Ishikawa (cell line): Measurements from ENCODE around the gene MAGI1.

Experiments
- CEBPB ChIP-seq: IDR thresholded peaks from 2 replicates; pipeline ENCODE4 v1.6.1; 2012
- CREB1 ChIP-seq: IDR thresholded peaks from 2 replicates; pipeline ENCODE4 v1.6.1; 2012; ENCODE audit warnings: low read depth
- EGR1 ChIP-seq: IDR thresholded peaks from 2 replicates; pipeline ENCODE4 v1.6.1; 2012
- EP300 ChIP-seq: IDR thresholded peaks from 2 replicates; pipeline ENCODE4 v1.6.1; 2012; ENCODE audit warnings: borderline replicate concordance
- FOXM1 ChIP-seq: IDR thresholded peaks from 2 replicates; pipeline ENCODE4 v1.6.1; 2012; ENCODE audit warnings: low read depth, borderline replicate concordance
- MAX ChIP-seq: IDR thresholded peaks from 2 replicates; pipeline ENCODE4 v1.6.1; 2012
- NFIC ChIP-seq: IDR thresholded peaks from 2 replicates; pipeline ENCODE4 v1.6.1; 2012
- RAD21 ChIP-seq: IDR thresholded peaks from 2 replicates; pipeline ENCODE4 v1.6.1; 2012; ENCODE audit warnings: low read depth
- REST ChIP-seq: IDR thresholded peaks from 2 replicates; pipeline ENCODE4 v1.6.1; 2012; ENCODE audit warnings: low read depth, mild to moderate bottlenecking
- TAF1 ChIP-seq: IDR thresholded peaks from 2 replicates; pipeline ENCODE4 v1.6.1; 2012; ENCODE audit warnings: low read depth, mild to moderate bottlenecking
- TCF12 ChIP-seq: IDR thresholded peaks from 2 replicates; pipeline ENCODE4 v1.6.1; 2012; ENCODE audit warnings: low read depth
- TEAD4 ChIP-seq: IDR thresholded peaks from 2 replicates; pipeline ENCODE4 v1.6.1; 2012
- USF1 ChIP-seq: IDR thresholded peaks from 2 replicates; pipeline ENCODE4 v1.6.1; 2012
- YY1 ChIP-seq: IDR thresholded peaks from 2 replicates; pipeline ENCODE4 v1.6.1; 2012; ENCODE audit warnings: low read depth
- ZBTB7A ChIP-seq: IDR thresholded peaks from 2 replicates; pipeline ENCODE4 v1.6.1; 2012; ENCODE audit warnings: low read depth

Gene MAGI1

GRCh38 chr3:65412588-65412987, 626.1 kb downstream of the MAGI1 start:
- TF ChIP-seq TEAD4 (no peak), CEBPB (no peak), NFIC (no peak), YY1 (no peak), EP300 (no peak), USF1 (no peak), MAX (no peak), TAF1 (no peak), CREB1 (no peak), EGR1 (no peak), REST (no peak), TCF12 (no peak), ZBTB7A (no peak), RAD21 (no peak), FOXM1 (no peak)

- TF ChIP-seq TEAD4: no peak
- no peak for TF ChIP-seq TCF12
- TF ChIP-seq NFIC: no peak
- TF ChIP-seq FOXM1: no peak
- no peak for TF ChIP-seq ZBTB7A
- no peak for TF ChIP-seq USF1
- TF ChIP-seq EP300: no peak
- no peak for TF ChIP-seq RAD21
- TF ChIP-seq EGR1: no peak
- TF ChIP-seq CREB1: no peak
- no peak for TF ChIP-seq CEBPB
- no peak for TF ChIP-seq TAF1
- no peak for TF ChIP-seq REST
- TF ChIP-seq YY1: no peak
Measured at GRCh38 chr3:65411367-65411766, 627.4 kb downstream of the MAGI1 start.

GRCh38 chr3:65409176-65409569, 629.5 kb downstream of the MAGI1 start:
- TF ChIP-seq YY1 (no peak), CREB1 (no peak), ZBTB7A (no peak), TEAD4 (no peak), REST (no peak), CEBPB (no peak), MAX (no peak)

- TF ChIP-seq TCF12: no peak
- TF ChIP-seq MAX: no peak
- no peak for TF ChIP-seq CREB1
- no peak for TF ChIP-seq EP300
- TF ChIP-seq TEAD4: no peak
- no peak for TF ChIP-seq EGR1
- no peak for TF ChIP-seq FOXM1
- TF ChIP-seq RAD21: no peak
- no peak for TF ChIP-seq YY1
- TF ChIP-seq CEBPB: no peak
- no peak for TF ChIP-seq REST
- TF ChIP-seq ZBTB7A: no peak
- TF ChIP-seq TAF1: no peak
- no peak for TF ChIP-seq USF1
- no peak for TF ChIP-seq NFIC
Measured at GRCh38 chr3:65408531-65409175, 630.1 kb downstream of the MAGI1 start.
